Endothelial cell of umbilical vein (primary cell): Measurements from ENCODE around the gene SMOC2. TPM values are rescaled to one million over a fixed set of nuclear protein-coding genes. Genes with fewer than 3 reads are reported as not detected.

ENCODE experiments used
- BruUV-seq: library from RNA; stranded (reverse); fragments of 400-500 nt; replicated peaks from 2 replicates; lab custom pipeline; 2021; lab: Mats Ljungman, UMichigan
- CTCF ChIA-PET: fragments of 300-600, 350-600 bp; sonication (Branson Sonifier 250); formaldehyde crosslinking; loops from one replicate; lab custom pipeline; 2021; ENCODE audit warnings: antibody characterized with exemption, inconsistent platforms; lab: Charles Lee
- POLR2A ChIA-PET: fragments of 300-600, 350-600 bp; sonication (Branson Sonifier 250); formaldehyde crosslinking; loops from one replicate; lab custom pipeline; 2021; ENCODE audit warnings: antibody characterized with exemption, inconsistent platforms; lab: Charles Lee
- DNase-seq: peaks from one replicate; pipeline ENCODE4 v3.0.0-alpha.2; 2011; ENCODE audit warnings: low read depth, low spot score
- FAIRE-seq: peaks from 2 replicates; lab custom pipeline; 2011; peaks lifted over from hg19 to GRCh38; lab: Jason Lieb, UNC
- H2AFZ ChIP-seq: 2 replicates; pipeline ENCODE4 v1.6.0; 2012; ENCODE audit warnings: low read depth, low read length, control low read depth, inconsistent platforms
- H3K27ac ChIP-seq: 2 replicates; pipeline ENCODE4 v1.5.1; 2011; ENCODE audit warnings: low read depth, mild to moderate bottlenecking, control low read depth, low read length, moderate library complexity; ENCODE audit not compliant: insufficient read depth
- H3K27me3 ChIP-seq, 2 experiments: 2 replicates each; pipeline versions ENCODE4 v1.6.0 to v1.6.1; 2011; ENCODE audit warnings: low read length in 2 of 2, mixed read lengths in 1 of 2; ENCODE audit not compliant: control insufficient read depth in 2 of 2, insufficient read depth in 2 of 2
- H3K36me3 ChIP-seq, 2 experiments: 2 replicates in 1 of 2; 3 replicates in 1 of 2; pipeline ENCODE4 v1.5.1; 2011; ENCODE audit warnings: low read length in 2 of 2, mild to moderate bottlenecking in 1 of 2, moderate library complexity in 1 of 2; ENCODE audit not compliant: control insufficient read depth in 2 of 2, insufficient read depth in 2 of 2; ENCODE audit errors: extremely low read depth in 1 of 2
- H3K4me1 ChIP-seq: 3 replicates; pipeline ENCODE4 v1.5.1; 2011; ENCODE audit warnings: mild to moderate bottlenecking, low read length; ENCODE audit not compliant: control insufficient read depth, insufficient read depth; ENCODE audit errors: extremely low read depth
- H3K4me2 ChIP-seq: 2 replicates; pipeline ENCODE4 v1.6.1; 2011; ENCODE audit warnings: low read length, control low read depth, mixed read lengths; ENCODE audit not compliant: insufficient read depth
- H3K4me3 ChIP-seq, 3 experiments: fragments of 200-600 bp in 1 of 3; sonication (generic), shearing (Covaris generic) in 1 of 3; replicated peaks in 1 of 3; 2 replicates each; pipeline ENCODE4 v1.5.1; 2011 to 2016; ENCODE audit warnings: control low read depth in 3 of 3, low read length in 3 of 3, mild to moderate bottlenecking in 2 of 3, inconsistent platforms in 1 of 3, low read depth in 1 of 3, moderate library complexity in 1 of 3; ENCODE audit not compliant: insufficient read depth in 1 of 3
- H3K79me2 ChIP-seq: 2 replicates; pipeline ENCODE4 v1.6.0; 2012; ENCODE audit warnings: low read length, inconsistent platforms; ENCODE audit not compliant: control insufficient read depth, insufficient read depth
- H3K9ac ChIP-seq: replicated peaks from 2 replicates; pipeline ENCODE3; 2011; ENCODE audit warnings: low read length, control low read depth; ENCODE audit not compliant: insufficient read depth; ENCODE audit errors: extremely low read depth
- H3K9me1 ChIP-seq: replicated peaks from 3 replicates; pipeline ENCODE4 v1.6.0; 2011; ENCODE audit warnings: mild to moderate bottlenecking, low read length; ENCODE audit not compliant: control insufficient read depth, insufficient read depth; ENCODE audit errors: extremely low read depth
- H3K9me3 ChIP-seq: replicated peaks from 2 replicates; pipeline ENCODE4 v1.5.1; 2012; ENCODE audit warnings: low read length, inconsistent platforms; ENCODE audit not compliant: control insufficient read depth, insufficient read depth
- H4K20me1 ChIP-seq: replicated peaks from 2 replicates; pipeline ENCODE3; 2011; ENCODE audit warnings: mild to moderate bottlenecking, low read length; ENCODE audit not compliant: control insufficient read depth, insufficient read depth; ENCODE audit errors: extremely low read depth
- FOS ChIP-seq: IDR thresholded peaks from 2 replicates; pipeline ENCODE4 v1.6.1; 2011; ENCODE audit warnings: mild to moderate bottlenecking, low read length, moderate library complexity, borderline replicate concordance; ENCODE audit not compliant: insufficient read depth
- GATA2 ChIP-seq: IDR thresholded peaks from 2 replicates; pipeline ENCODE4 v1.7.0; 2011; ENCODE audit warnings: low read depth, mild to moderate bottlenecking, moderate library complexity, mixed read lengths, low read length; ENCODE audit not compliant: insufficient read length, insufficient read depth
- JUN ChIP-seq: IDR thresholded peaks from 2 replicates; pipeline ENCODE4 v1.6.1; 2011; ENCODE audit warnings: borderline replicate concordance, low read depth; ENCODE audit not compliant: insufficient read length, insufficient read depth
- MYC ChIP-seq: IDR thresholded peaks from one replicate; pipeline ENCODE4 v1.6.1; 2011; ENCODE audit warnings: mild to moderate bottlenecking, low read depth, low read length
- POLR2A ChIP-seq: IDR thresholded peaks from 2 replicates; pipeline ENCODE4 v1.6.1; 2012; ENCODE audit warnings: low read depth, mild to moderate bottlenecking, control low read depth, low read length
- POLR2AphosphoS5 ChIP-seq: IDR thresholded peaks from 2 replicates; pipeline ENCODE4 v1.6.1; 2012; ENCODE audit warnings: low read depth, mild to moderate bottlenecking, control low read depth, low read length, moderate library complexity; ENCODE audit not compliant: insufficient read depth
- dilution Hi-C: fragments of 300-500 bp; cut with MboI; formaldehyde crosslinking; loops from one replicate; pipeline ENCODE4 v1.15.0; 2019; ENCODE audit warnings: low sequenced_read_pairs; ENCODE audit not compliant: extremely low pct_ligation_motif_present
- intact Hi-C: fragments of 100-400 bp; cut with micrococcal nuclease; formaldehyde crosslinking; loops from one replicate; pipeline ENCODE4 v1.10.0; 2022
- polyA plus RNA-seq, 4 experiments: library from polyadenylated mRNA; depleted of rRNA in 3 of 4; stranded (reverse) in 3 of 4; unstranded in 1 of 4; fragments of >200 nt; gene quantifications; 2 replicates each; pipeline versions ENCODE4 v1.2.1 to v1.2.3, GENCODE V29; 2011 to 2012; ENCODE audit warnings: missing spikeins in 1 of 4
- total RNA-seq: library from RNA; stranded (reverse); gene quantifications from 2 replicates; pipeline ENCODE4 v1.2.3, GENCODE V29; 2021
- TF ChIP-seq, protein P1 (sequence below): IDR thresholded peaks from 2 replicates; pipeline ENCODE4 v1.6.1; 2011; ENCODE audit not compliant: insufficient read depth, insufficient read length
- TF ChIP-seq, protein P2 (sequence below), 2 donors: IDR thresholded peaks; 1 replicate in 1 of 2; 2 replicates in 1 of 2; pipeline ENCODE4 v1.5.1; 2011; ENCODE audit warnings: low read length in 2 of 2, mild to moderate bottlenecking in 2 of 2, moderate library complexity in 2 of 2, control low read depth in 1 of 2, inconsistent platforms in 1 of 2, low read depth in 1 of 2; ENCODE audit not compliant: insufficient read depth in 1 of 2; ENCODE audit errors: extremely low read depth in 1 of 2

Gene SMOC2
- total and polyA plus RNA-seq, 2 donors (not counting 3 experiments of a cell fraction or from before 2014, with no cell fraction given): not detected

DNA sequence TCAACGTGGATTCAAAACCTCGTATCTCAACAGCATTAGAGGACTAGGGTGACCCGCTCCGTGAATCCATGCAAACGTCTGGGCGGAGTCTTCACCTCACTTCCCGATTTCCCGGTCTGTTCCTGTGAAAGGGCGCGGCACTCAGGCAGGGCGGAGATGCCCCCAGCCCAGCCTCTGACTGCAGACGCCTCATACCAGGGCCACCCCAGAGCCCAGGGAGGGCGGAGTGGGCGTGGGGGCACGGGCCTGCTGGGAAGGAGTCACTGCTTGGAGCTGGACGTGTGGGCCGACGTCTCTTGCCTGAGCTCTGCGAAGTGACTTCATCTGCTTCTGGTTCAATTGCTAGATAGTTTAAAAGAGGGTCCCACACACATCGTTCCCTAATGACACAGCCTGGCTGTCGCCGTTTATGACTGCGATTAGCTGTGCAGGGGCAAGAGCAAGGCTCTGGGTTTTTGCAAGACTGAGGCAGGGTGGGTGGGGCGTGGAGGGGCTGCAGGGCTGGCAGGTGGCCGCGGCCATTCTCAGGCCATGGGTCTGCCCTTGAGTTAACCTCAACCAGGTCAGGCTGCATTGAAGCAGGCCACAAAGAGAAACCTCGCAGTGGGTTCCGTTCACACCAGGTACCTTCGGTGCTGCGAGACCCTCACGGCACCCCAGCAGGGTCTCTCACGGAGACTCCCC lies 15.0 kb downstream of the SMOC2 start:
- no peak for DNase-seq
- dilution Hi-C loops (no loop called here), intact Hi-C loops (no loop called here)
- H2AFZ ChIP-seq: no peak overlapping the region
- H3K27ac ChIP-seq: no peak overlapping the region
- TF ChIP-seq POLR2AphosphoS5 (no peak), GATA2 (no peak)
- H3K9me3 ChIP-seq: no peaks in the 10 kb centered on the region
- ChIA-PET POLR2A (no interaction called here), CTCF (no interaction called here)
- H3K27me3 ChIP-seq: no peaks in the 10 kb centered on the region
- no peak overlapping the region for H3K9ac ChIP-seq
- H3K36me3 ChIP-seq: no peaks in the 10 kb centered on the region
- no peaks in the 10 kb centered on the region for H4K20me1 ChIP-seq
- H3K79me2 ChIP-seq: no peaks in the 10 kb centered on the region
- no peaks in the 10 kb centered on the region for H3K9me1 ChIP-seq
- BruUV-seq: no TSS peak
- H3K4me1 ChIP-seq: no peaks in the 10 kb centered on the region
- no peak for FAIRE-seq
- no peak overlapping the region for H3K4me3 ChIP-seq
- no peak overlapping the region for H3K4me2 ChIP-seq

DNA sequence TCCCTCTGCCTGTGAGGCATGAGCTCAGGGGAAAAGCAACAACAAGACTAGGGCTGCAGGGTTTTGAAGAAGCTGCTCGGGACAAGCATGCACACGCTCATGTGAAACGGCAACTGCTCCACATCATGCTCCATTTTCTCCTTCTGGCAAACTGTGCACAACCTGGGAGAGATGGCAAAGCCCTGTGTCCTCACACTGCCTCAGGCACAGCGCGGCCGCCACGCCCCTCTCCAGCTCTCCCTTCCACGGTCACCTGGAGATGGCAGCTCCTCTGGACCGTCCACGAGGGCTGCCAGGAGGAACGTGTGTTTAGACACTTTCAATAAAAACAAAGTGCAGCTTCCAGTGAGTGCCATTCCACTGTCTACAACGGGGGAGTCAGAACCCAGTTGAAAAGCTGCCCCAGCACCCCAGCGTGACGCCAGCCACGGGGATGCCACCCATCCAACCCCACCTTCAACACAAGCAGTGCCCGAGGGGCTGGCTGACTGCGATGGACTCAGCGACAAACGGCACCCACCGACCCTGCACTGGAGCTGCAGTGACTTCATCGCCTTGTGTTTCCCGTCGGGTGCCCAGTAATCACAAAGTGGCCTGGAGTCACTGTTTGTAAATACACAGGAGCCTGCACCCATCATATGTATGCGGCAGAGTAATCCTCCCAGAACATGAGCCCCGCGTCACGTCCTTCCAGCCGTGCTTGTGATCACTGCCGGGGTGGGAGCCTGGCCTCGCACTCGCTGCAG lies 16.1 kb downstream of the SMOC2 start:
- BruUV-seq: no TSS peak
- no peak for DNase-seq
- Histone ChIP-seq H3K4me2 (no peak overlapping the region), H3K9ac (no peak overlapping the region), H3K27ac (no peak overlapping the region), H3K4me1 (no peaks in the 10 kb centered on the region), H3K9me3 (no peaks in the 10 kb centered on the region), H3K4me3 (no peak overlapping the region), H3K27me3 (no peaks in the 10 kb centered on the region), H3K9me1 (no peaks in the 10 kb centered on the region), H3K36me3 (no peaks in the 10 kb centered on the region), H2AFZ (no peak overlapping the region), H4K20me1 (no peaks in the 10 kb centered on the region), H3K79me2 (no peaks in the 10 kb centered on the region)
- FAIRE-seq: no peak
- dilution Hi-C loops: no loop called here
- intact Hi-C loops: no loop called here
- ChIA-PET CTCF (no interaction called here), POLR2A (no interaction called here)
- TF ChIP-seq POLR2AphosphoS5: no peak
- no peak for TF ChIP-seq JUN
- TF ChIP-seq MYC: no peak
- TF ChIP-seq, protein P1, sequence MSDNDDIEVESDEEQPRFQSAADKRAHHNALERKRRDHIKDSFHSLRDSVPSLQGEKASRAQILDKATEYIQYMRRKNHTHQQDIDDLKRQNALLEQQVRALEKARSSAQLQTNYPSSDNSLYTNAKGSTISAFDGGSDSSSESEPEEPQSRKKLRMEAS: no peak
- no peak for TF ChIP-seq FOS
- TF ChIP-seq GATA2: no peak
- TF ChIP-seq POLR2A: no peak
- TF ChIP-seq, protein P2, sequence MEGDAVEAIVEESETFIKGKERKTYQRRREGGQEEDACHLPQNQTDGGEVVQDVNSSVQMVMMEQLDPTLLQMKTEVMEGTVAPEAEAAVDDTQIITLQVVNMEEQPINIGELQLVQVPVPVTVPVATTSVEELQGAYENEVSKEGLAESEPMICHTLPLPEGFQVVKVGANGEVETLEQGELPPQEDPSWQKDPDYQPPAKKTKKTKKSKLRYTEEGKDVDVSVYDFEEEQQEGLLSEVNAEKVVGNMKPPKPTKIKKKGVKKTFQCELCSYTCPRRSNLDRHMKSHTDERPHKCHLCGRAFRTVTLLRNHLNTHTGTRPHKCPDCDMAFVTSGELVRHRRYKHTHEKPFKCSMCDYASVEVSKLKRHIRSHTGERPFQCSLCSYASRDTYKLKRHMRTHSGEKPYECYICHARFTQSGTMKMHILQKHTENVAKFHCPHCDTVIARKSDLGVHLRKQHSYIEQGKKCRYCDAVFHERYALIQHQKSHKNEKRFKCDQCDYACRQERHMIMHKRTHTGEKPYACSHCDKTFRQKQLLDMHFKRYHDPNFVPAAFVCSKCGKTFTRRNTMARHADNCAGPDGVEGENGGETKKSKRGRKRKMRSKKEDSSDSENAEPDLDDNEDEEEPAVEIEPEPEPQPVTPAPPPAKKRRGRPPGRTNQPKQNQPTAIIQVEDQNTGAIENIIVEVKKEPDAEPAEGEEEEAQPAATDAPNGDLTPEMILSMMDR (IDR thresholded peaks at IDR 0.05; ENCODE audit: extremely low read depth in 1 of 2, insufficient read depth in 1 of 2, low read depth in 1 of 2, low read length in 2 of 2): no peak
